Uterus (tissue), 4 donors: Measurements from ENCODE around the gene RHEX. TPM values are rescaled to one million over a fixed set of nuclear protein-coding genes. Genes with fewer than 3 reads are reported as not detected.

ENCODE experiments used
- DNase-seq, 2 donors: peaks; one replicate each; pipeline ENCODE4 v3.0.0-alpha.2; 2019 to 2020
- H3K27ac ChIP-seq, 2 donors: fragments of 200-600 bp; sonication (generic); 1 replicate in 1 of 2; 2 replicates in 1 of 2; pipeline ENCODE4 v1.5.1; 2016 to 2018
- H3K27me3 ChIP-seq, 2 donors: fragments of 200-600 bp; sonication (generic); one replicate each; pipeline ENCODE4 v1.5.1; 2018 to 2019; ENCODE audit warnings: control low read depth in 1 of 2
- H3K36me3 ChIP-seq, 2 donors: fragments of 200-600 bp; sonication (generic); one replicate each; pipeline ENCODE4 v1.5.1; 2019; ENCODE audit warnings: control low read depth in 1 of 2
- H3K4me1 ChIP-seq, 2 donors: fragments of 200-600 bp; sonication (generic); one replicate each; pipeline ENCODE4 v1.5.1; 2018 to 2019; ENCODE audit warnings: control low read depth in 1 of 2
- H3K4me3 ChIP-seq, 2 donors: fragments of 200-600 bp; sonication (generic); 1 replicate in 1 of 2; 2 replicates in 1 of 2; pipeline ENCODE4 v1.5.1; 2018 to 2019; ENCODE audit warnings: mild to moderate bottlenecking in 1 of 2
- H3K9me3 ChIP-seq, 2 donors: fragments of 200-600 bp; sonication (generic); one replicate each; pipeline ENCODE4 v1.5.1; 2019; ENCODE audit warnings: control low read depth in 1 of 2
- CTCF ChIP-seq, 4 experiments: fragments of 200-600 bp in 2 of 4; fragments of 450-650 bp in 2 of 4; sonication (generic) in 2 of 4; IDR thresholded peaks; one replicate each; pipeline ENCODE4 v1.5.1; 2016 to 2019; ENCODE audit warnings: antibody characterized with exemption in 4 of 4, mild to moderate bottlenecking in 2 of 4, moderate library complexity in 1 of 4
- POLR2A ChIP-seq, 2 donors: fragments of 450-650 bp; IDR thresholded peaks; one replicate each; pipeline ENCODE4 v1.6.1; 2016; ENCODE audit warnings: antibody characterized with exemption in 2 of 2, mild to moderate bottlenecking in 1 of 2, moderate library complexity in 1 of 2
- intact Hi-C: fragments of 100-400 bp; cut with DNase I; formaldehyde crosslinking; loops from one replicate; pipeline ENCODE4 v1.15.1; 2023; ENCODE audit warnings: low total_unique reads
- total RNA-seq, 4 donors: library from RNA; depleted of rRNA in 3 of 4; stranded (reverse); fragments of >200 nt in 3 of 4; gene quantifications; one replicate each; pipeline versions ENCODE4 v1.1.0 to v1.2.4, GENCODE V29; 2014 to 2023
- donor health status: DM: yes; HTN: yes; CAD: no.

Gene RHEX
- total RNA-seq, 4 donors from 2014 or later: 3.6 to 6.4 (median 5.6) TPM; not detected in 1

GRCh38 chr1:206006946-206007345 is 46.0 kb upstream of the RHEX start:
- Histone ChIP-seq H3K27me3 (no peaks in the 10 kb centered on the region), H3K36me3 (no peaks in the 10 kb centered on the region), H3K4me1 (no peaks in the 10 kb centered on the region), H3K27ac (no peak overlapping the region), H3K9me3 (no peaks in the 10 kb centered on the region), H3K4me3 (no peak overlapping the region)
- DNase-seq: no peak
- intact Hi-C loops: no loop called here
- TF ChIP-seq POLR2A (IDR thresholded peaks at IDR 0.05): no peak
- no peak for TF ChIP-seq CTCF (IDR thresholded peaks at IDR 0.05)

- Histone ChIP-seq H3K4me1 (no peaks in the 10 kb centered on the region), H3K9me3 (no peaks in the 10 kb centered on the region), H3K4me3 (no peak overlapping the region), H3K36me3 (no peaks in the 10 kb centered on the region), H3K27ac (no peak overlapping the region), H3K27me3 (no peaks in the 10 kb centered on the region)
- DNase-seq: no peak
- TF ChIP-seq POLR2A (IDR thresholded peaks at IDR 0.05): no peak
- TF ChIP-seq CTCF (IDR thresholded peaks at IDR 0.05): no peak
- intact Hi-C loops: no loop called here
These were observed 42.9 kb upstream of the RHEX start for GRCh38 chr1:206010060-206010459.

- TF ChIP-seq CTCF (IDR thresholded peaks at IDR 0.05): no peak
- TF ChIP-seq POLR2A (IDR thresholded peaks at IDR 0.05): no peak
- Histone ChIP-seq H3K27me3 (no peaks in the 10 kb centered on the region), H3K4me3 (no peak overlapping the region), H3K36me3 (no peaks in the 10 kb centered on the region), H3K9me3 (no peaks in the 10 kb centered on the region), H3K4me1 (no peaks in the 10 kb centered on the region), H3K27ac (no peak overlapping the region)
- DNase-seq: no peak
- intact Hi-C loops: no loop called here
These were observed 41.9 kb upstream of the RHEX start for GRCh38 chr1:206011057-206011456.

- no peaks in the 10 kb centered on the region for H3K4me1 ChIP-seq
- intact Hi-C loops: no loop called here
- no peak for DNase-seq
- no peaks in the 10 kb centered on the region for H3K36me3 ChIP-seq
- no peaks in the 10 kb centered on the region for H3K9me3 ChIP-seq
- no peaks in the 10 kb centered on the region for H3K27me3 ChIP-seq
- H3K27ac ChIP-seq: no peak overlapping the region
- TF ChIP-seq CTCF (IDR thresholded peaks at IDR 0.05): no peak
- no peak for TF ChIP-seq POLR2A (IDR thresholded peaks at IDR 0.05)
- no peak overlapping the region for H3K4me3 ChIP-seq
These were observed 40.7 kb upstream of the RHEX start for GRCh38 chr1:206012086-206012859.

GRCh38 chr1:206013026-206013795 is 39.8 kb upstream of the RHEX start:
- Histone ChIP-seq H3K27ac (no peak overlapping the region), H3K36me3 (no peaks in the 10 kb centered on the region), H3K27me3 (no peaks in the 10 kb centered on the region), H3K4me1 (no peaks in the 10 kb centered on the region), H3K4me3 (no peak overlapping the region), H3K9me3 (no peaks in the 10 kb centered on the region)
- intact Hi-C loops: no loop called here
- TF ChIP-seq POLR2A (IDR thresholded peaks at IDR 0.05): no peak
- DNase-seq: no peak
